ENCODE data around the gene ENTPD2. TPM values are rescaled to one million over a fixed set of nuclear protein-coding genes. Genes with fewer than 3 reads are reported as not detected.

ENTPD2 gene
- total and polyA plus RNA-seq, 2 donors (not counting 1 experiment from before 2014, with no cell fraction given): under 0.01 TPM; not detected in 1

- H2AFZ ChIP-seq (ENCODE audit: low read length): no peak overlapping the region
- no peak for TF ChIP-seq EZH2 (IDR thresholded peaks at IDR 0.05; ENCODE audit: low read length, missing control alignments)
- TF ChIP-seq, protein P1, sequence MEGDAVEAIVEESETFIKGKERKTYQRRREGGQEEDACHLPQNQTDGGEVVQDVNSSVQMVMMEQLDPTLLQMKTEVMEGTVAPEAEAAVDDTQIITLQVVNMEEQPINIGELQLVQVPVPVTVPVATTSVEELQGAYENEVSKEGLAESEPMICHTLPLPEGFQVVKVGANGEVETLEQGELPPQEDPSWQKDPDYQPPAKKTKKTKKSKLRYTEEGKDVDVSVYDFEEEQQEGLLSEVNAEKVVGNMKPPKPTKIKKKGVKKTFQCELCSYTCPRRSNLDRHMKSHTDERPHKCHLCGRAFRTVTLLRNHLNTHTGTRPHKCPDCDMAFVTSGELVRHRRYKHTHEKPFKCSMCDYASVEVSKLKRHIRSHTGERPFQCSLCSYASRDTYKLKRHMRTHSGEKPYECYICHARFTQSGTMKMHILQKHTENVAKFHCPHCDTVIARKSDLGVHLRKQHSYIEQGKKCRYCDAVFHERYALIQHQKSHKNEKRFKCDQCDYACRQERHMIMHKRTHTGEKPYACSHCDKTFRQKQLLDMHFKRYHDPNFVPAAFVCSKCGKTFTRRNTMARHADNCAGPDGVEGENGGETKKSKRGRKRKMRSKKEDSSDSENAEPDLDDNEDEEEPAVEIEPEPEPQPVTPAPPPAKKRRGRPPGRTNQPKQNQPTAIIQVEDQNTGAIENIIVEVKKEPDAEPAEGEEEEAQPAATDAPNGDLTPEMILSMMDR (conservative IDR thresholded peaks at IDR 0.05 in 1 of 2, IDR thresholded peaks at IDR 0.05 in 1 of 2; ENCODE audit: low read depth in 1 of 2, low read length in 2 of 2): no peak
- no peaks in the 10 kb centered on the region for H3K36me3 ChIP-seq (ENCODE audit: control insufficient read depth, insufficient read depth, low read length)
- no peaks in the 10 kb centered on the region for H3K79me2 ChIP-seq (ENCODE audit: control insufficient read depth, insufficient read depth, low read length)
- no peak for DNase-seq (ENCODE audit: low read depth in 2 of 2)
- H3K4me1 ChIP-seq (ENCODE audit: control insufficient read depth, extremely low read depth, insufficient read depth, low read length): no peaks in the 10 kb centered on the region
- no peak overlapping the region for H3K4me2 ChIP-seq (ENCODE audit: extremely low read depth, insufficient read depth, low read length)
- peaks cover 2% of the 10 kb centered on the region for H3K27me3 ChIP-seq (ENCODE audit: control insufficient read depth, insufficient read depth, low read length)
- H3K9me3 ChIP-seq (ENCODE audit: control insufficient read depth, insufficient read depth, low read depth, low read length): no peaks in the 10 kb centered on the region
- H3K4me3 ChIP-seq (replicated peaks in 1 of 4; ENCODE audit: control extremely low read depth in 1 of 4, insufficient read depth in 1 of 4, low read depth in 3 of 4, low read length in 4 of 4): no peak overlapping the region
- no peak overlapping the region for H3K9ac ChIP-seq (ENCODE audit: insufficient read depth, low read length)
- no peaks in the 10 kb centered on the region for H4K20me1 ChIP-seq (ENCODE audit: control insufficient read depth, extremely low read depth, insufficient read depth, low read length)
- H3K27ac ChIP-seq (ENCODE audit: insufficient read depth, low read length): no peak overlapping the region
Observed at GRCh38 chr9:137062384-137062783, 8.5 kb upstream of the ENTPD2 start.

GRCh38 chr9:137058521-137059234, 4.8 kb upstream of the ENTPD2 start:
- no peak for DNase-seq (ENCODE audit: low read depth in 2 of 2)

GRCh38 chr9:137057545-137057944, 3.7 kb upstream of the ENTPD2 start:
- TF ChIP-seq EZH2 (IDR thresholded peaks at IDR 0.05; ENCODE audit: low read length, missing control alignments): no peak
- TF ChIP-seq, protein P1 (conservative IDR thresholded peaks at IDR 0.05 in 1 of 2, IDR thresholded peaks at IDR 0.05 in 1 of 2; ENCODE audit: low read depth in 1 of 2, low read length in 2 of 2): no peak
- Histone ChIP-seq H3K4me2 (ENCODE audit: extremely low read depth, insufficient read depth, low read length) (no peak overlapping the region), H3K27me3 (ENCODE audit: control insufficient read depth, insufficient read depth, low read length) (peaks cover 16% of the 10 kb centered on the region), H3K9me3 (ENCODE audit: control insufficient read depth, insufficient read depth, low read depth, low read length) (no peaks in the 10 kb centered on the region), H3K9ac (ENCODE audit: insufficient read depth, low read length) (no peak overlapping the region), H3K36me3 (ENCODE audit: control insufficient read depth, insufficient read depth, low read length) (no peaks in the 10 kb centered on the region), H3K27ac (ENCODE audit: insufficient read depth, low read length) (no peak overlapping the region), H2AFZ (ENCODE audit: low read length) (no peak overlapping the region), H3K4me3 (replicated peaks in 1 of 4; ENCODE audit: control extremely low read depth in 1 of 4, insufficient read depth in 1 of 4, low read depth in 3 of 4, low read length in 4 of 4) (no peak overlapping the region), H4K20me1 (ENCODE audit: control insufficient read depth, extremely low read depth, insufficient read depth, low read length) (no peaks in the 10 kb centered on the region), H3K79me2 (ENCODE audit: control insufficient read depth, insufficient read depth, low read length) (no peaks in the 10 kb centered on the region), H3K4me1 (ENCODE audit: control insufficient read depth, extremely low read depth, insufficient read depth, low read length) (peaks cover 2% of the 10 kb centered on the region)
- no peak for DNase-seq (ENCODE audit: low read depth in 2 of 2)

More at GRCh38 chr9:137058521-137059234, 4.8 kb upstream of the ENTPD2 start:
- Histone ChIP-seq H3K27me3 (ENCODE audit: control insufficient read depth, insufficient read depth, low read length) (peaks cover 8% of the 10 kb centered on the region), H4K20me1 (ENCODE audit: control insufficient read depth, extremely low read depth, insufficient read depth, low read length) (no peaks in the 10 kb centered on the region), H3K79me2 (ENCODE audit: control insufficient read depth, insufficient read depth, low read length) (no peaks in the 10 kb centered on the region), H3K27ac (ENCODE audit: insufficient read depth, low read length) (no peak overlapping the region), H3K4me1 (ENCODE audit: control insufficient read depth, extremely low read depth, insufficient read depth, low read length) (peaks cover 2% of the 10 kb centered on the region), H3K4me2 (ENCODE audit: extremely low read depth, insufficient read depth, low read length) (no peak overlapping the region), H3K36me3 (ENCODE audit: control insufficient read depth, insufficient read depth, low read length) (no peaks in the 10 kb centered on the region), H3K4me3 (replicated peaks in 1 of 4; ENCODE audit: control extremely low read depth in 1 of 4, insufficient read depth in 1 of 4, low read depth in 3 of 4, low read length in 4 of 4) (no peak overlapping the region), H3K9me3 (ENCODE audit: control insufficient read depth, insufficient read depth, low read depth, low read length) (no peaks in the 10 kb centered on the region), H2AFZ (ENCODE audit: low read length) (no peak overlapping the region), H3K9ac (ENCODE audit: insufficient read depth, low read length) (no peak overlapping the region)
- TF ChIP-seq, protein P1 (conservative IDR thresholded peaks at IDR 0.05 in 1 of 2, IDR thresholded peaks at IDR 0.05 in 1 of 2; ENCODE audit: low read depth in 1 of 2, low read length in 2 of 2): no peak
- no peak for TF ChIP-seq EZH2 (IDR thresholded peaks at IDR 0.05; ENCODE audit: low read length, missing control alignments)

All from fibroblast of lung (primary cell).